Panc1 (cell line): Measurements from ENCODE around the gene EDN2. TPM values are rescaled to one million over a fixed set of nuclear protein-coding genes. Genes with fewer than 3 reads are reported as not detected.

Experiments used
- ATAC-seq: fragments of 200-7000 bp; cut with Tn5 transposase; 2 replicates; pipeline ENCODE4 v1.9.1; 2020; ENCODE audit warnings: mild to moderate bottlenecking, moderate library complexity
- BruUV-seq: library from RNA; stranded (reverse); fragments of 400-500 nt; replicated peaks from 2 replicates; lab custom pipeline; 2021; lab: Mats Ljungman, UMichigan
- CTCF ChIA-PET: fragments of 300-600 bp; sonication (Branson Sonifier 250); formaldehyde crosslinking; loops from one replicate; lab custom pipeline; 2022; ENCODE audit warnings: antibody characterized with exemption; lab: Charles Lee
- POLR2A ChIA-PET: fragments of 300-600 bp; sonication (Branson Sonifier 250); formaldehyde crosslinking; loops from one replicate; lab custom pipeline; 2022; ENCODE audit warnings: antibody characterized with exemption; lab: Charles Lee
- DNase-seq: peaks from one replicate; pipeline ENCODE4 v3.0.0-alpha.2; 2010; ENCODE audit warnings: low read depth, low spot score
- H3K27ac ChIP-seq: 2 replicates; pipeline ENCODE4 v1.5.1; 2011; ENCODE audit warnings: mild to moderate bottlenecking, low read length, inconsistent platforms
- H3K27me3 ChIP-seq: fragments of 200-500 bp; sonication (Bioruptor generic); 2 replicates; pipeline ENCODE4 v1.6.0; 2014; ENCODE audit warnings: low read length, inconsistent platforms; ENCODE audit not compliant: control insufficient read depth, insufficient read depth
- H3K36me3 ChIP-seq: fragments of 200-500 bp; sonication (Bioruptor generic); 2 replicates; pipeline ENCODE4 v1.5.1; 2014; ENCODE audit warnings: inconsistent platforms, mild to moderate bottlenecking, low read length, moderate library complexity; ENCODE audit not compliant: control insufficient read depth, insufficient read depth
- H3K4me1 ChIP-seq: 2 replicates; pipeline ENCODE4 v1.5.1; 2011; ENCODE audit warnings: inconsistent platforms, mild to moderate bottlenecking, low read length, moderate library complexity; ENCODE audit not compliant: control insufficient read depth, insufficient read depth
- H3K4me3 ChIP-seq, 2 experiments: 2 replicates each; pipeline ENCODE4 v1.5.1; 2011 to 2012; ENCODE audit warnings: low read depth in 2 of 2, low read length in 2 of 2, mild to moderate bottlenecking in 2 of 2, inconsistent platforms in 1 of 2, moderate library complexity in 1 of 2
- H3K9me3 ChIP-seq: fragments of 200-500 bp; sonication (Bioruptor generic); 2 replicates; pipeline ENCODE4 v1.5.1; 2014; ENCODE audit warnings: low read depth, mild to moderate bottlenecking, inconsistent platforms, low read length, moderate library complexity; ENCODE audit not compliant: control insufficient read depth, insufficient read depth
- CTCF ChIP-seq: fragments of 450-650 bp; IDR thresholded peaks from 2 replicates; pipeline ENCODE4 v1.5.1; 2017; ENCODE audit warnings: mild to moderate bottlenecking
- POLR2AphosphoS5 ChIP-seq: IDR thresholded peaks from 2 replicates; pipeline ENCODE4 v1.6.1; 2012; ENCODE audit warnings: mild to moderate bottlenecking, low read depth, low read length, moderate library complexity
- SIN3A ChIP-seq: IDR thresholded peaks from 2 replicates; pipeline ENCODE4 v1.6.1; 2012; ENCODE audit warnings: low read depth, mild to moderate bottlenecking, low read length, moderate library complexity, borderline replicate concordance; ENCODE audit not compliant: insufficient read depth
- TCF7L2 ChIP-seq: IDR thresholded peaks from 2 replicates; pipeline ENCODE4 v1.6.1; 2011; ENCODE audit warnings: mild to moderate bottlenecking, low read depth, low read length, inconsistent platforms
- in situ Hi-C: cut with HindIII; loops from 2 replicates; pipeline ENCODE4 v1.10.0; 2016; ENCODE audit warnings: low sequenced_read_pairs, low pct_unique_long_range_greater_than_20kb
- intact Hi-C: fragments of 100-400 bp; cut with micrococcal nuclease; formaldehyde crosslinking; loops from one replicate; pipeline ENCODE4 v1.10.0; 2022; ENCODE audit not compliant: unreplicated experiment
- total RNA-seq: library from RNA; stranded (reverse); gene quantifications from one replicate; pipeline ENCODE4 v1.2.1, GENCODE V29; 2021; ENCODE audit not compliant: unreplicated experiment
- TF ChIP-seq, protein P1 (sequence below), 2 experiments: IDR thresholded peaks; 2 replicates each; pipeline ENCODE4 v1.6.1; 2011 to 2012; ENCODE audit warnings: low read depth in 2 of 2, control low read depth in 1 of 2, low read length in 1 of 2, mild to moderate bottlenecking in 1 of 2, moderate library complexity in 1 of 2; ENCODE audit not compliant: insufficient read depth in 1 of 2

Gene EDN2
- total RNA-seq, 1 experiment from 2014 or later = not detected

- in situ Hi-C loops (no loop called here), intact Hi-C loops (no loop called here)
- Histone ChIP-seq H3K4me1 (no peaks in the 10 kb centered on the region; the same call in 1 of the 2 replicates), H3K9me3 (peaks cover 4% of the 10 kb centered on the region; the same call in 1 of the 2 replicates), H3K36me3 (no peaks in the 10 kb centered on the region), H3K27me3 (no peaks in the 10 kb centered on the region), H3K4me3 (no peak overlapping the region), H3K27ac (no peak overlapping the region)
- ATAC-seq = no peak
- CTCF ChIA-PET = no interaction called here
- DNase-seq = no peak
- BruUV-seq = no TSS peak
- POLR2A ChIA-PET = no interaction called here
- TF ChIP-seq SIN3A (no peak), POLR2AphosphoS5 (no peak), CTCF (no peak), TCF7L2 (no peak)
- TF ChIP-seq, protein P1, sequence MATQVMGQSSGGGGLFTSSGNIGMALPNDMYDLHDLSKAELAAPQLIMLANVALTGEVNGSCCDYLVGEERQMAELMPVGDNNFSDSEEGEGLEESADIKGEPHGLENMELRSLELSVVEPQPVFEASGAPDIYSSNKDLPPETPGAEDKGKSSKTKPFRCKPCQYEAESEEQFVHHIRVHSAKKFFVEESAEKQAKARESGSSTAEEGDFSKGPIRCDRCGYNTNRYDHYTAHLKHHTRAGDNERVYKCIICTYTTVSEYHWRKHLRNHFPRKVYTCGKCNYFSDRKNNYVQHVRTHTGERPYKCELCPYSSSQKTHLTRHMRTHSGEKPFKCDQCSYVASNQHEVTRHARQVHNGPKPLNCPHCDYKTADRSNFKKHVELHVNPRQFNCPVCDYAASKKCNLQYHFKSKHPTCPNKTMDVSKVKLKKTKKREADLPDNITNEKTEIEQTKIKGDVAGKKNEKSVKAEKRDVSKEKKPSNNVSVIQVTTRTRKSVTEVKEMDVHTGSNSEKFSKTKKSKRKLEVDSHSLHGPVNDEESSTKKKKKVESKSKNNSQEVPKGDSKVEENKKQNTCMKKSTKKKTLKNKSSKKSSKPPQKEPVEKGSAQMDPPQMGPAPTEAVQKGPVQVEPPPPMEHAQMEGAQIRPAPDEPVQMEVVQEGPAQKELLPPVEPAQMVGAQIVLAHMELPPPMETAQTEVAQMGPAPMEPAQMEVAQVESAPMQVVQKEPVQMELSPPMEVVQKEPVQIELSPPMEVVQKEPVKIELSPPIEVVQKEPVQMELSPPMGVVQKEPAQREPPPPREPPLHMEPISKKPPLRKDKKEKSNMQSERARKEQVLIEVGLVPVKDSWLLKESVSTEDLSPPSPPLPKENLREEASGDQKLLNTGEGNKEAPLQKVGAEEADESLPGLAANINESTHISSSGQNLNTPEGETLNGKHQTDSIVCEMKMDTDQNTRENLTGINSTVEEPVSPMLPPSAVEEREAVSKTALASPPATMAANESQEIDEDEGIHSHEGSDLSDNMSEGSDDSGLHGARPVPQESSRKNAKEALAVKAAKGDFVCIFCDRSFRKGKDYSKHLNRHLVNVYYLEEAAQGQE (IDR thresholded peaks at IDR 0.05; ENCODE audit: insufficient read depth in 1 of 2, low read depth in 2 of 2, low read length in 1 of 2) = no peak
Measured at GRCh38 chr1:41448821-41449220, 35.7 kb downstream of the EDN2 start.

DNA sequence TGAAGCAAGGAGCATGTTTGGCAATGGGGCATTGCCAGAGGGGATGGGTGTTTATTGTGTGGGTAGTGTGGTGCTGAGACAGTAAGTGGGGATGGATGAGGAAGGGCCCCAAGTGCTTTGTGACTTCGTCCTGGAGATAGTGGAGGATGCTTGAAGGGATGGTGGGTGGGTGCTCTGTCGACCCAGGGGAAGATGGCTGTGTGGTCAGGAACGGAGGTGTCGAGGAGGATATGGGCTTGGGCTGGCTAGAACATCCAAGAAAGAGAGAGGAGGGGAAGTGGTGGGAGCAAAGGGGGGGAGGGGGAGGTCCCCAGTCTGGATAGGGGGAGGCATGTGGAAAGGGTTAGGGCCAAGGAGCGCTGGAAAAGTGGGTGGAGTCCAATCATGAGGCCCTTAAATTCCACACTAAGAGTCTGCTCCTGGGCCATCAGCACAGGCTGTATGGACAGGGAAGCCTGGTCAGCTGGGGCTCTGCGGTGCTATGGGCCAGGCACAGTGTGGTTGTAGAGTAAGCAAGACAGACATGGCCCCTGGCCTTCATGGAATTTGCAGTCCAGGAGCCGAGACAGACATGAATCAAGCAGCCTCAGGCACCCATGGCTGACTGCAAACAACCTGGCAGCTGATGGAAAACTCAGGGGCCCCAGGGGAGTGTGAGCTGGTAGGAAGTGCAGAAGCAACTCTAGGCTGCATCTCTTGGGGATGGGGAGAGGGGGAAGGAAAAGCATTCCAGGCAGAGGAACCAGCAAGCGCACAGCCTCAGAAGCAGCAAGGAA, 36.3 kb downstream of the EDN2 start:
- no TSS peak for BruUV-seq
- POLR2A ChIA-PET = no interaction called here
- DNase-seq = no peak
- H3K27ac ChIP-seq = no peak overlapping the region
- H3K9me3 ChIP-seq = peaks cover 4% of the 10 kb centered on the region; the same call in 1 of the 2 replicates
- CTCF ChIA-PET = no interaction called here
- TF ChIP-seq CTCF (no peak), POLR2AphosphoS5 (no peak), SIN3A (no peak), TCF7L2 (no peak)
- TF ChIP-seq, protein P1 (IDR thresholded peaks at IDR 0.05; ENCODE audit: insufficient read depth in 1 of 2, low read depth in 2 of 2, low read length in 1 of 2) = no peak
- in situ Hi-C loops (no loop called here), intact Hi-C loops (no loop called here)
- no peaks in the 10 kb centered on the region for H3K27me3 ChIP-seq
- ATAC-seq = peak; percentile 36; the same call in 1 of the 2 replicates
- H3K36me3 ChIP-seq = no peaks in the 10 kb centered on the region
- H3K4me3 ChIP-seq = no peak overlapping the region
- H3K4me1 ChIP-seq = no peaks in the 10 kb centered on the region; the same call in 1 of the 2 replicates
